ENCODE data around the gene TRPC4AP.

The TRPC4AP gene

GRCh38 chr20:34987288-34988190 is 105.1 kb downstream of the TRPC4AP start:
- Histone ChIP-seq H3K36me3 (ENCODE audit: insufficient read depth, low read length) (no peaks in the 10 kb centered on the region), H3K9ac (ENCODE audit: low read depth, low read length) (no peak overlapping the region), H3K27me3 (ENCODE audit: control insufficient read depth, insufficient read depth, low read length) (peaks cover 25% of the 10 kb centered on the region), H3K4me1 (ENCODE audit: control insufficient read depth, insufficient read depth, low read length) (peaks cover 8% of the 10 kb centered on the region), H3K9me3 (replicated peaks; ENCODE audit: low read length) (no peaks in the 10 kb centered on the region), H3K4me2 (ENCODE audit: low read length) (no peak overlapping the region), H3K4me3 (ENCODE audit: low read length) (no peak overlapping the region)

GRCh38 chr20:34986311-34987287 is 106.0 kb downstream of the TRPC4AP start:
- Histone ChIP-seq H3K4me2 (ENCODE audit: low read length) (no peak overlapping the region), H3K36me3 (ENCODE audit: insufficient read depth, low read length) (no peaks in the 10 kb centered on the region), H3K4me1 (ENCODE audit: control insufficient read depth, insufficient read depth, low read length) (peaks cover 8% of the 10 kb centered on the region), H3K9ac (ENCODE audit: low read depth, low read length) (no peak overlapping the region), H3K27me3 (ENCODE audit: control insufficient read depth, insufficient read depth, low read length) (peaks cover 25% of the 10 kb centered on the region), H3K4me3 (ENCODE audit: low read length) (no peak overlapping the region), H3K9me3 (replicated peaks; ENCODE audit: low read length) (no peaks in the 10 kb centered on the region)

DNA sequence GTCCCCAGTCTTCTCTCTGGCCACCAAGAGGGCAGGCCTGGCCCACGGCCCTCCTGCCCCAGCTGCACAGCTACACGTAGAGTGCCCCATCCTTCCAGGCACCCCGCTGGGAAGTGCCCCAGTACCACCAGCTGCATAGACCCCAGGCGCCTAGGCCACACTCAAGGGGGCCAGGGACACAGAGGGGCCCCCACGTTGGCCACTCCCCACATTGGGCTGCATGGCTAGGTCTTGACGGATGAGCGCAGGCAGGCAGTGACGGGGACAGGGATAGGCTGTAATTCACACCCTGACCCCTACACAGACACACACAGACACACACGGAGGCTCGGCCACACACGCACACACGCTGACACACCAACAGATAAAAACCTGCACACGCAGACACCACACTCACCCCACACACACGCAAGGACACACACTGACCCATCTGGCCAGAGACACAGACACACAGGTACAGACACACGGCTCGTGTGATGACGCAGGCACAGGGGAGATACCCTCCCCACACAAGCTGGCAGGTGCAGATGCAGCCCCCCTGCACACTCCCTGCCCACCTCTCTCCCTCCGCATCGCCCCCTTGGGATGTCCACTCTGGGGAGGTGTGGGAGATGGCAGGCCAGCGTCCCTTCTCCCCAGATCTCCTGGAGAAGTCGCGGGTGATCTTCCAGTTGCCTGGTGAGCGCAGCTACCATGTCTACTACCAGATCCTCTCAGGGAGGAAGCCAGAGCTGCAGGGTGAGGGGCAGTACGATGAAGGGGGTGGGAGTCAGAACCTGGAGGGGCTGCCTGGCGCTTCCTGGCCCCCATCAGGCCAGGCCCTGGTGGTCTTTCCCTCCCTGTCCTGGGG is 106.9 kb downstream of the TRPC4AP start:
- peaks cover 25% of the 10 kb centered on the region for H3K27me3 ChIP-seq (ENCODE audit: control insufficient read depth, insufficient read depth, low read length)
- no peak overlapping the region for H3K9ac ChIP-seq (ENCODE audit: low read depth, low read length)
- peaks cover 8% of the 10 kb centered on the region for H3K4me1 ChIP-seq (ENCODE audit: control insufficient read depth, insufficient read depth, low read length)
- H3K9me3 ChIP-seq (replicated peaks; ENCODE audit: low read length) = no peaks in the 10 kb centered on the region
- no peak overlapping the region for H3K4me3 ChIP-seq (ENCODE audit: low read length)
- no peaks in the 10 kb centered on the region for H3K36me3 ChIP-seq (ENCODE audit: insufficient read depth, low read length)
- peak overlapping the region; percentile 46 for H3K4me2 ChIP-seq (ENCODE audit: low read length)

- Histone ChIP-seq H3K4me1 (ENCODE audit: control insufficient read depth, insufficient read depth, low read length) (peaks cover 8% of the 10 kb centered on the region), H3K9me3 (replicated peaks; ENCODE audit: low read length) (no peaks in the 10 kb centered on the region), H3K4me3 (ENCODE audit: low read length) (no peak overlapping the region), H3K4me2 (ENCODE audit: low read length) (peak overlapping the region; percentile 46), H3K36me3 (ENCODE audit: insufficient read depth, low read length) (no peaks in the 10 kb centered on the region), H3K9ac (ENCODE audit: low read depth, low read length) (no peak overlapping the region), H3K27me3 (ENCODE audit: control insufficient read depth, insufficient read depth, low read length) (peaks cover 25% of the 10 kb centered on the region)
These were observed 107.8 kb downstream of the TRPC4AP start for GRCh38 chr20:34984756-34985261.

DNA sequence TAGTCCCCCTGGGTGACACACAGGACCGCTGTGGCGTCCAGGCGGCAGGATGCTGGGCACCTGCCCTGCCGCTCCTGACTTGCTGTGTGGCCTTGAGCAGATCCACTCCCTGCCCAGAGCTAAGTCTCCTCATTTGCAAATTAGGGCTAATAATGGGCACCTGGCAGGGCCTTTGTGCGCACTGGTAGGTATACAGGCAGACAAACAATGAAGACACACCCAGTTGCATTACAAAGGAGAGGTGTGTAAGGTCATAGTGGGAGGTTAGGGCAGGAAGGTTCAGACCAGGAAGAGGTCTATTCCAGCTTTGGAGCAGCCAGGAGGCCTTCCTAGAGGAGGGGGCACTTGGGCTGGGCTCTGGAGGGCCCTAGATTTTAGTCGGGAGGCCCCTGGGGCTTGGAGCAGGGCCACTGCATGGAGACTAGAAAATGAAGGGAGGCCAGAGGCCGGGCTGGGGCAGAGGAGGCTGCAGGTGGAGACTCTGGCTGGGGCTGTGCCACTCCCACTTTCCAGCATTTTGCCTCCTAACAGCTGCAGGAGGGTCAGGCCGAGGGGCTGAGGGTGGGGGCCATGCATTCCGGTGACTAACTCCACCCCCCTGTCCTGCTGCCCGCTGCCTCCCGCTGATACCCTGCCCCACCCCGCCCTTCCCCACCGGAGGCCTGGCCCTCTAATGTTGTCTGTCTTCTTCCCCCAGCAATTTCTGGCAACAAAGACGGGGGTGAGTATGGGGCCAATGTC is 108.4 kb downstream of the TRPC4AP start:
- H3K9me3 ChIP-seq (replicated peaks; ENCODE audit: low read length) = no peaks in the 10 kb centered on the region
- H3K4me1 ChIP-seq (ENCODE audit: control insufficient read depth, insufficient read depth, low read length) = peaks cover 8% of the 10 kb centered on the region
- no peaks in the 10 kb centered on the region for H3K36me3 ChIP-seq (ENCODE audit: insufficient read depth, low read length)
- H3K27me3 ChIP-seq (ENCODE audit: control insufficient read depth, insufficient read depth, low read length) = peaks cover 25% of the 10 kb centered on the region
- H3K4me3 ChIP-seq (ENCODE audit: low read length) = no peak overlapping the region
- H3K4me2 ChIP-seq (ENCODE audit: low read length) = no peak overlapping the region
- H3K9ac ChIP-seq (ENCODE audit: low read depth, low read length) = no peak overlapping the region

- H3K36me3 ChIP-seq (ENCODE audit: insufficient read depth, low read length) = no peaks in the 10 kb centered on the region
- no peak overlapping the region for H3K4me3 ChIP-seq (ENCODE audit: low read length)
- peaks cover 8% of the 10 kb centered on the region for H3K4me1 ChIP-seq (ENCODE audit: control insufficient read depth, insufficient read depth, low read length)
- no peak overlapping the region for H3K4me2 ChIP-seq (ENCODE audit: low read length)
- peaks cover 25% of the 10 kb centered on the region for H3K27me3 ChIP-seq (ENCODE audit: control insufficient read depth, insufficient read depth, low read length)
- H3K9ac ChIP-seq (ENCODE audit: low read depth, low read length) = no peak overlapping the region
- no peaks in the 10 kb centered on the region for H3K9me3 ChIP-seq (replicated peaks; ENCODE audit: low read length)
These were observed 109.4 kb downstream of the TRPC4AP start for GRCh38 chr20:34983089-34983820.

- Histone ChIP-seq H3K36me3 (ENCODE audit: insufficient read depth, low read length) (no peaks in the 10 kb centered on the region), H3K9me3 (replicated peaks; ENCODE audit: low read length) (no peaks in the 10 kb centered on the region), H3K4me2 (ENCODE audit: low read length) (no peak overlapping the region), H3K27me3 (ENCODE audit: control insufficient read depth, insufficient read depth, low read length) (peaks cover 25% of the 10 kb centered on the region), H3K4me1 (ENCODE audit: control insufficient read depth, insufficient read depth, low read length) (peaks cover 8% of the 10 kb centered on the region), H3K9ac (ENCODE audit: low read depth, low read length) (no peak overlapping the region), H3K4me3 (ENCODE audit: low read length) (no peak overlapping the region)
These were observed 110.1 kb downstream of the TRPC4AP start for GRCh38 chr20:34982270-34983088.

DNA sequence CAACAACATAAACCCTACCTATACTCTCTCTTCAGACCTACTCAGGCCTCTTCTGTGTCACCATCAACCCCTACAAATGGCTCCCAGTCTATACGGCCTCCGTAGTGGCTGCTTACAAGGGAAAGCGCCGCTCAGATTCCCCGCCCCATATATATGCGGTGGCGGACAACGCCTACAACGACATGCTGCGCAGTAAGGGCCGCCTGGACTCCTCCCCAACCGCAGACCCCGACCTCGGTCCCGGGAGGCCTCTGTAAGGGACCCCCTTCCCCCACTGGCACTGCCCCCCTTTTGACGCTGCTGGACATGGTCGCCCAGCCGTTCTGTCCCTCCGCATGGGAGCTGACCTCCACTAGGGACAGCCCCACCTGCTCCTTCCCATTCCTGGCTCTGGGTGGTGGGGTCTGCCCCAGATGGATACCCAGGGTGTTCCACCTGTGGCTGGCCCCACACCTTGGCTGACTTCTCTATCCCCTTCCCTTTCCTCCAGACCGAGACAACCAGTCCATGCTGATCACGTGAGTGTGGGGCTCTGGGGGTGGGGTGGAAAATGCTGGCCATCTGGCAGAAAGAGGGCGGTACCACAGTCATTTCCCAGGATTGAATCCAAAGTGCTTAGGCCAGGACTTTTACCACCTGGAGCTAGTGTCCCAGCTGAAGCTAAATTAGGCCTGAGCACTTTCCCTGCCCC is 111.9 kb downstream of the TRPC4AP start:
- peaks cover 8% of the 10 kb centered on the region for H3K4me1 ChIP-seq (ENCODE audit: control insufficient read depth, insufficient read depth, low read length)
- H3K9ac ChIP-seq (ENCODE audit: low read depth, low read length) = no peak overlapping the region
- no peak overlapping the region for H3K4me2 ChIP-seq (ENCODE audit: low read length)
- peaks cover 25% of the 10 kb centered on the region for H3K27me3 ChIP-seq (ENCODE audit: control insufficient read depth, insufficient read depth, low read length)
- no peaks in the 10 kb centered on the region for H3K9me3 ChIP-seq (replicated peaks; ENCODE audit: low read length)
- H3K4me3 ChIP-seq (ENCODE audit: low read length) = no peak overlapping the region
- no peaks in the 10 kb centered on the region for H3K36me3 ChIP-seq (ENCODE audit: insufficient read depth, low read length)
